ENCODE data around the gene ATRIP.

ATRIP gene

GRCh38 chr3:48514431-48515227 lies 68.1 kb downstream of the ATRIP start:
- WGBS, 2 donors (ENCODE audit: extremely low coverage in 2 of 2, insufficient read length in 2 of 2, insufficient replicate concordance in 1 of 2), result no CpG with 5 or more reads among the region's 8 CpGs
- DNase-seq (ENCODE audit: low spot score), result no peak

More at GRCh38 chr3:48514431-48515227, 68.1 kb downstream of the ATRIP start:
- Histone ChIP-seq H3K23ac (ENCODE audit: low read depth, low read length, poor library complexity) (no peak overlapping the region), H3K4ac (ENCODE audit: low read length) (no peak overlapping the region), H2BK15ac (ENCODE audit: low read length) (no peak overlapping the region), H2BK12ac (ENCODE audit: low read length) (no peak overlapping the region), H3K4me3 (ENCODE audit: low read length in 2 of 2) (no peak overlapping the region), H2AK5ac (ENCODE audit: low read depth, low read length) (no peak overlapping the region), H3K18ac (ENCODE audit: low read length) (no peak overlapping the region), H3K79me1 (ENCODE audit: low read depth, low read length) (no peaks in the 10 kb centered on the region), H3K36me3 (replicated peaks in 1 of 2; ENCODE audit: control insufficient read depth in 2 of 2, insufficient read depth in 2 of 2, low read length in 2 of 2) (peaks cover 0 to 7% of the 10 kb centered on the region in 2 donors), H3K27me3 (ENCODE audit: control insufficient read depth in 3 of 3, insufficient read depth in 3 of 3, low read depth in 1 of 3, low read length in 3 of 3) (no peaks in the 10 kb centered on the region), H4K8ac (ENCODE audit: low read depth, low read length) (no peak overlapping the region), H3K4me2 (ENCODE audit: insufficient read depth, low read length, poor library complexity, severe bottlenecking) (no peak overlapping the region), H2BK120ac (ENCODE audit: low read depth, low read length) (no peak overlapping the region), H2BK5ac (ENCODE audit: low read length) (no peak overlapping the region), H3K4me1 (ENCODE audit: control insufficient read depth in 2 of 2, insufficient read depth in 1 of 2, low read depth in 1 of 2, low read length in 2 of 2) (no peaks in the 10 kb centered on the region), H3K9me3 (replicated peaks in 1 of 2; ENCODE audit: control insufficient read depth in 2 of 2, insufficient read depth in 1 of 2, low read depth in 1 of 2, low read length in 2 of 2) (no peaks in the 10 kb centered on the region), H4K91ac (ENCODE audit: low read depth, low read length, poor library complexity) (no peak overlapping the region), H2AFZ (ENCODE audit: low read length) (no peak overlapping the region), H3K9ac (ENCODE audit: low read depth, low read length, poor library complexity) (no peak overlapping the region), H3K27ac (replicated peaks; ENCODE audit: low read length) (no peak overlapping the region), H3K14ac (ENCODE audit: low read length) (no peak overlapping the region)
